Upper lobe of left lung (tissue), 6 donors: ENCODE results near the gene UBE2S. TPM values are rescaled to one million over a fixed set of nuclear protein-coding genes. Genes with fewer than 3 reads are reported as not detected.

Experiments used
- ATAC-seq, 2 donors: fragments of 200-7000 bp; cut with Tn5 transposase; one replicate each; pipeline ENCODE4 v1.9.1; 2022; ENCODE audit warnings: mild to moderate bottlenecking in 2 of 2, moderate library complexity in 2 of 2; ENCODE audit not compliant: low FRiP score in 2 of 2
- DNase-seq, 2 donors: peaks; one replicate each; pipeline ENCODE4 v3.0.0-alpha.2; 2019 to 2020
- H3K27ac ChIP-seq, 4 donors: fragments of 200-600 bp; sonication (generic); one replicate each; pipeline ENCODE4 v1.5.1; 2016 to 2019
- H3K27me3 ChIP-seq, 4 donors: fragments of 200-600 bp; sonication (generic); one replicate each; pipeline ENCODE4 v1.5.1; 2017 to 2019
- H3K36me3 ChIP-seq, 4 donors: fragments of 200-600 bp; sonication (generic); one replicate each; pipeline ENCODE4 v1.5.1; 2016 to 2019
- H3K4me1 ChIP-seq, 4 donors: fragments of 200-600 bp; sonication (generic); one replicate each; pipeline ENCODE4 v1.5.1; 2018 to 2019
- H3K4me3 ChIP-seq, 4 donors: fragments of 200-600 bp; sonication (generic); one replicate each; pipeline ENCODE4 v1.5.1; 2017 to 2019; ENCODE audit warnings: mild to moderate bottlenecking in 2 of 4, moderate library complexity in 1 of 4
- H3K9me3 ChIP-seq, 4 donors: fragments of 200-600 bp; sonication (generic); one replicate each; pipeline ENCODE4 v1.5.1; 2018 to 2019
- EP300 ChIP-seq, 4 donors: sonication (generic); formaldehyde crosslinking; IDR thresholded peaks; one replicate each; pipeline ENCODE4 v1.5.1; 2017; ENCODE audit warnings: antibody characterized with exemption in 4 of 4, control low read depth in 2 of 4
- POLR2A ChIP-seq, 4 donors: fragments of 450-650 bp; IDR thresholded peaks; one replicate each; pipeline ENCODE4 v1.5.1; 2016 to 2017; ENCODE audit warnings: antibody characterized with exemption in 4 of 4, mild to moderate bottlenecking in 2 of 4
- POLR2AphosphoS5 ChIP-seq, 2 donors: sonication (generic); formaldehyde crosslinking; IDR thresholded peaks; one replicate each; pipeline ENCODE4 v1.5.1; 2017; ENCODE audit warnings: antibody characterized with exemption in 2 of 2
- WGBS, 2 donors: methylation state at CpG; one replicate each; pipeline ENCODE4 v1.1.5; 2017 to 2018; 5-methylcytosine and 5-hydroxymethylcytosine counted together
- total RNA-seq, 6 donors: library from RNA; depleted of rRNA in 4 of 6; stranded (reverse); fragments of >200 nt in 4 of 6; gene quantifications; one replicate each; pipeline versions ENCODE4 v1.1.0 to v1.2.1, GENCODE V29; 2016 to 2021
- TF ChIP-seq, protein P1 (sequence below), 6 experiments: fragments of 450-650 bp in 4 of 6; fragments of 200-600 bp in 2 of 6; sonication (generic) in 2 of 6; IDR thresholded peaks; one replicate each; pipeline ENCODE4 v1.5.1; 2016 to 2019; ENCODE audit warnings: antibody characterized with exemption in 6 of 6
- donor health status: DM: no; HTN: no; CAD: no; lungs with moderate emphysema.
- donor health status: DM: no; HTN: yes; CAD: no; lungs with severe emphysema.

UBE2S gene
- total RNA-seq, 6 donors from 2014 or later: 6.5 to 31.6 (median 19.0) TPM

DNA sequence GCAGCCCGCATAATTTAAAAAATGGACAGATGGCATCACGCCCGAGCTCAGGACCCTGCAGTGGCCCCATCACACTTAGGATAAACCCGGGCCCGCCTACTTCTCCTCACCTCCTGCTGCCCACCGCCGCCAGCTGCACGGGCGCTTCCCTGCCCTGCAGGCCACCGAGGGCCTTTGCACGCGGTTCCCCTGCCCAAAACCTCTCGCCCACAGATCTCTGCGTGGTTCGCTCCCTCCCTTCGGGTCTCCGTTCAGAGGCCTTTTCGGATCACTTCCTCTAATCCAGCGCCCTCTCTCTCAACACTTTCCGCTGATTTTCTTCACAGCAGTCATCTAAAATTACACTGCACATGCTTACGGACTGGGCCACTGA, 33.7 kb upstream of the UBE2S start:
- H3K36me3 ChIP-seq: no peaks in the 10 kb centered on the region
- WGBS, 2 donors: 5% methylated on average over 19 to 21 of the region's 21 CpGs
- ATAC-seq (no peak), DNase-seq (no peak)
- TF ChIP-seq EP300 (IDR thresholded peaks at IDR 0.05) (no peak), POLR2AphosphoS5 (IDR thresholded peaks at IDR 0.05) (no peak), POLR2A (IDR thresholded peaks at IDR 0.05) (no peak)
- TF ChIP-seq, protein P1, sequence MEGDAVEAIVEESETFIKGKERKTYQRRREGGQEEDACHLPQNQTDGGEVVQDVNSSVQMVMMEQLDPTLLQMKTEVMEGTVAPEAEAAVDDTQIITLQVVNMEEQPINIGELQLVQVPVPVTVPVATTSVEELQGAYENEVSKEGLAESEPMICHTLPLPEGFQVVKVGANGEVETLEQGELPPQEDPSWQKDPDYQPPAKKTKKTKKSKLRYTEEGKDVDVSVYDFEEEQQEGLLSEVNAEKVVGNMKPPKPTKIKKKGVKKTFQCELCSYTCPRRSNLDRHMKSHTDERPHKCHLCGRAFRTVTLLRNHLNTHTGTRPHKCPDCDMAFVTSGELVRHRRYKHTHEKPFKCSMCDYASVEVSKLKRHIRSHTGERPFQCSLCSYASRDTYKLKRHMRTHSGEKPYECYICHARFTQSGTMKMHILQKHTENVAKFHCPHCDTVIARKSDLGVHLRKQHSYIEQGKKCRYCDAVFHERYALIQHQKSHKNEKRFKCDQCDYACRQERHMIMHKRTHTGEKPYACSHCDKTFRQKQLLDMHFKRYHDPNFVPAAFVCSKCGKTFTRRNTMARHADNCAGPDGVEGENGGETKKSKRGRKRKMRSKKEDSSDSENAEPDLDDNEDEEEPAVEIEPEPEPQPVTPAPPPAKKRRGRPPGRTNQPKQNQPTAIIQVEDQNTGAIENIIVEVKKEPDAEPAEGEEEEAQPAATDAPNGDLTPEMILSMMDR (IDR thresholded peaks at IDR 0.05): no peak
- H3K4me3 ChIP-seq: no peak overlapping the region
- H3K27ac ChIP-seq: no peak overlapping the region
- H3K9me3 ChIP-seq: no peaks in the 10 kb centered on the region
- peaks cover 0 to 68% (median 33%) of the 10 kb centered on the region in 4 donors for H3K27me3 ChIP-seq
- H3K4me1 ChIP-seq: peaks cover 5 to 35% (median 10%) of the 10 kb centered on the region in 4 donors

DNA sequence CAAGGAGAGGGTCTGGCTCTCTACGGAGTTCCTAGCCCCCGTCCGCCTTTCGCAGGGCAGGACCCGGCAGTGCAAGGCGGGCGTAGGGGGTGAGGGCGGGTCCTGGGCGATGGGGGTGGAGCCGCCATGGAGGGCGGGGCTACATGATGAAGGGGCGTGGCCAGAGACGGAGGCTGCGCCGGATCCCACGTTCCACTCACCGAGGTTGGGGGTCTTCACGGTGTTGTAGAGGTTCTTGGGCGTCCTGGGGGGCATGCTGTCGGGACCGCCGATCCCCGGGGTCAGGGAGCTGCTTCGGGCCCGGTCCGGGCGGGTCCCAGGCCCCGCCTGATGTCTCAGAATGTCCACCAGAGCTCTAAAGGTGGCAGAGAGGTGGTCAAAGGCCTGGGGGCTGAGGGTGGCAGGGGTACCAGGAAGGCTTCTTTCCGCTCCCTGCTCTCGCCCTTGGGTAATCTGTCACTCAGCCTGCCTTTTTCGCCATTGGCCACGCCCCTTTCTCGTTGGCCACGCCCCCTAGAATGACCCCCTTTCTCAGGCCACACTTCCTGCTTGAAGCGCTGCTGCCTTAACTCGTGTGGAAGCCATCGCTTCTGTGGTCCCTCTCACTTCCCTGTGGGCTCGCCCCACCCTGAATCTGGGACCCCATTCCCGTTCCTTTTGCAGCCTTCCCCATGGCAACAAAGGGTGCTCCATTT, 33.0 kb upstream of the UBE2S start:
- WGBS, 2 donors: 5 to 14% methylated on average over 19 to 30 of the region's 39 CpGs
- no peaks in the 10 kb centered on the region for H3K9me3 ChIP-seq
- H3K27me3 ChIP-seq: peaks cover 0 to 68% (median 33%) of the 10 kb centered on the region in 4 donors
- ATAC-seq (peak in 1 of 2 donors; percentile 7), DNase-seq (peak in 1 of 2 donors; percentile 74)
- H3K27ac ChIP-seq: no peak overlapping the region
- no peak overlapping the region for H3K4me3 ChIP-seq
- H3K4me1 ChIP-seq: peaks cover 5 to 35% (median 10%) of the 10 kb centered on the region in 4 donors
- no peaks in the 10 kb centered on the region for H3K36me3 ChIP-seq
- TF ChIP-seq EP300 (IDR thresholded peaks at IDR 0.05): no peak

DNA sequence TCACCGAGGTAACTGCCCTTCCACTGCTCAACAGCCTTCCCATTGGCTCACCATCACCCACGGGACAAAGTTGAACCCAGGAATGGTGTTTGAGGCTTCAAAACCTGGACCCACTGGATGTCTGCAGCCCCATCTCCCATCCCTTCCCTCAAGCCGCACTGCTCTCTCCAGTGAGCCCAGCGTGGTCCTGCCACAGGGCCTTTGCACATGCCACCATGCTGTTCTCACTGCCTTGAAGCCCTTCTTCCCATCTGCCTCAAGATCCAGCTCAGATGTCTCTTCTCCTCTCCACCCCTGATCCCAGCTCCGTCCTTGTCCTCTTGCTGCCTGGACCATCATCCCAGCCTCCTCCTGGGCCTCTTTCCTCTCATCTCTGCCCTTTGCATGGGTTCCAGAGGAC, 31.5 kb upstream of the UBE2S start:
- TF ChIP-seq POLR2AphosphoS5 (IDR thresholded peaks at IDR 0.05) (no peak), POLR2A (IDR thresholded peaks at IDR 0.05) (no peak)
- H3K4me3 ChIP-seq: no peak overlapping the region
- H3K27ac ChIP-seq: no peak overlapping the region
- no peaks in the 10 kb centered on the region for H3K36me3 ChIP-seq
- H3K4me1 ChIP-seq: peaks cover 5 to 35% (median 10%) of the 10 kb centered on the region in 4 donors
- 70 to 86% methylated on average over 5 of the region's 5 CpGs for WGBS, 2 donors
- no peak for ATAC-seq
- H3K9me3 ChIP-seq: no peaks in the 10 kb centered on the region
- H3K27me3 ChIP-seq: peaks cover 0 to 58% (median 29%) of the 10 kb centered on the region in 4 donors
- DNase-seq: no peak

DNA sequence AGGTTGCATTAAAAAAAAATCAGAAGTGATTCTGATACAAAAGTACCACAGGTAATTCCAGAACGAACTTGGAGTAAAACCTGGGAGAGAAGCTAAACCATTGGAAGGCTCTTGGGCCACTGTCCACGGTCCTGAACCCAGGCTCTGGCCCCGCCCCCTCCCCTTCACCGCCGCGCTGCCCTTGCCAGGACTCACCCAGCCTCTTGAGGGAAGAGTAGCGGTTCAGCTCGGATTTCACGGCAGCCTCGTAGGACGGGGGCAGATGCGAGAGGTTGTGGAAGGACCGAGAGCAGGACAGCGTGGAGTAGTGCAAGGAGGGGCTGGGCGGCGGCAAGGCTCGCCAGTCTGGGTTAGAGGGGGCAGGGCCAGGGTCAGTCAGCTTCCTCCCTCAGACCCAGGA, 29.8 kb upstream of the UBE2S start:
- no peaks in the 10 kb centered on the region for H3K36me3 ChIP-seq
- TF ChIP-seq EP300 (IDR thresholded peaks at IDR 0.05) (no peak), POLR2AphosphoS5 (IDR thresholded peaks at IDR 0.05) (no peak), POLR2A (IDR thresholded peaks at IDR 0.05) (no peak)
- TF ChIP-seq, protein P1 (IDR thresholded peaks at IDR 0.05): no peak
- WGBS, 2 donors: 1% methylated on average over 17 of the region's 17 CpGs
- DNase-seq (peak; percentile 56 to 91), ATAC-seq (peak; percentile 61 to 75)
- H3K9me3 ChIP-seq: no peaks in the 10 kb centered on the region
- H3K27me3 ChIP-seq: peaks cover 0 to 55% (median 26%) of the 10 kb centered on the region in 4 donors
- no peak overlapping the region for H3K4me3 ChIP-seq
- no peak overlapping the region for H3K27ac ChIP-seq
- H3K4me1 ChIP-seq: peaks cover 5 to 24% (median 10%) of the 10 kb centered on the region in 4 donors

DNA sequence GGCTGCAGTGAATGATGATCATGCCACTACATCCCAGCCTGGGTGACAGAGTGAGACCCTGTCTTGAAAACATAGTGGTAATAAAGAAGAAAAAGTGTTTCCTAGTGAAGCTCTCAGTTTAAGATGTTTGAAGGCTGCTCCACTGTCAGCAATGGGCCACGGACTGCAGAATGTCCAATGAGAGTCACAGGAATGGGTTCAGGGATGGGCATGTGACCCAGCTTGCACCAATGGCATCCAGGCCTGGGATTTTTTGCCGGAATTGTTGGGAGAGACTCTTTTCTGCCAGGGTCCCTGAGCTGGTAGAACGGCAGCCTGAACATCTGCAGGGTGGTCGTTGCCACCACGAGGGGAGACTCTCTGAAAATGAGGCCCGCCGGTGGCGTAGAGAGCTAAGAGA, 29.3 kb upstream of the UBE2S start:
- H3K27me3 ChIP-seq: peaks cover 0 to 55% (median 21%) of the 10 kb centered on the region in 4 donors
- H3K4me3 ChIP-seq: no peak overlapping the region
- no peaks in the 10 kb centered on the region for H3K36me3 ChIP-seq
- H3K9me3 ChIP-seq: no peaks in the 10 kb centered on the region
- peaks cover 5 to 18% (median 9%) of the 10 kb centered on the region in 4 donors for H3K4me1 ChIP-seq
- DNase-seq (no peak), ATAC-seq (no peak)
- TF ChIP-seq POLR2AphosphoS5 (IDR thresholded peaks at IDR 0.05) (no peak), POLR2A (IDR thresholded peaks at IDR 0.05) (no peak)
- TF ChIP-seq, protein P1 (IDR thresholded peaks at IDR 0.05): no peak
- WGBS, 2 donors: 42 to 43% methylated on average over 8 of the region's 8 CpGs
- H3K27ac ChIP-seq: no peak overlapping the region

DNA sequence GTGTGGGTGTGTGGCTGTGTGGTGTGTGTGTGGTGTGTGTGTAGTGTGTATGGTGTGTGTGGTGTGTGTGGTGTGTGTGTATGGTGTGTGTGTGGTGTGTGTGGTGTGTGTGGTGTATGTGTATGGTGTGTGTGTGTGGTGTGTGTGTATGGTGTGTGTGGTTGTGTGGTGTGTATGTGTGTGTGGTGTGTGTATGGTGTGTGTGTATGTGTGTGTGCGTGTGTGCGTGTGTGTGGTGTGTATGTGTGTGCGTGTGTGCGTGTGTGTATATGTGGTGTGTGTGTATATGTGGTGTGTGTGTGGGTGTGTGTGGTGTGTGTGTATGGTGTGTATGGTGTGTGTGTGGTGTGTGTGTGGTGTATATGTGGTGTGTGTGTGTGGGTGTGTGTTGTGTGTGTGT, 27.4 kb upstream of the UBE2S start:
- 88 to 96% methylated on average over 4 of the region's 4 CpGs for WGBS, 2 donors
- Histone ChIP-seq H3K4me3 (no peak overlapping the region), H3K27me3 (peaks cover 0 to 40% (median 7%) of the 10 kb centered on the region in 4 donors), H3K4me1 (peaks cover 0 to under 1% (median 0%) of the 10 kb centered on the region in 4 donors), H3K36me3 (no peaks in the 10 kb centered on the region), H3K9me3 (no peaks in the 10 kb centered on the region), H3K27ac (no peak overlapping the region)
- no peak for DNase-seq
- TF ChIP-seq, protein P1 (IDR thresholded peaks at IDR 0.05): no peak
- TF ChIP-seq EP300 (IDR thresholded peaks at IDR 0.05) (no peak), POLR2A (IDR thresholded peaks at IDR 0.05) (no peak)
- no peak for ATAC-seq
